Testis (tissue), 2 donors: ENCODE results near the gene ROBO1.

Source experiments
- POLR2A ChIP-seq: fragments of 450-650 bp; IDR thresholded peaks from one replicate; pipeline ENCODE4 v1.6.1; 2017; ENCODE audit warnings: antibody characterized with exemption, mild to moderate bottlenecking, moderate library complexity
- TF ChIP-seq, protein P1 (sequence below), 3 experiments: fragments of 450-650 bp in 2 of 3; fragments of 200-600 bp in 1 of 3; sonication (generic) in 1 of 3; IDR thresholded peaks; one replicate each; pipeline ENCODE4 v1.5.1; 2016 to 2019; ENCODE audit warnings: antibody characterized with exemption in 3 of 3, mild to moderate bottlenecking in 2 of 3, moderate library complexity in 1 of 3

GRCh38 chr3:78912687-78913086, 855.1 kb downstream of the ROBO1 start:
- TF ChIP-seq, protein P1, sequence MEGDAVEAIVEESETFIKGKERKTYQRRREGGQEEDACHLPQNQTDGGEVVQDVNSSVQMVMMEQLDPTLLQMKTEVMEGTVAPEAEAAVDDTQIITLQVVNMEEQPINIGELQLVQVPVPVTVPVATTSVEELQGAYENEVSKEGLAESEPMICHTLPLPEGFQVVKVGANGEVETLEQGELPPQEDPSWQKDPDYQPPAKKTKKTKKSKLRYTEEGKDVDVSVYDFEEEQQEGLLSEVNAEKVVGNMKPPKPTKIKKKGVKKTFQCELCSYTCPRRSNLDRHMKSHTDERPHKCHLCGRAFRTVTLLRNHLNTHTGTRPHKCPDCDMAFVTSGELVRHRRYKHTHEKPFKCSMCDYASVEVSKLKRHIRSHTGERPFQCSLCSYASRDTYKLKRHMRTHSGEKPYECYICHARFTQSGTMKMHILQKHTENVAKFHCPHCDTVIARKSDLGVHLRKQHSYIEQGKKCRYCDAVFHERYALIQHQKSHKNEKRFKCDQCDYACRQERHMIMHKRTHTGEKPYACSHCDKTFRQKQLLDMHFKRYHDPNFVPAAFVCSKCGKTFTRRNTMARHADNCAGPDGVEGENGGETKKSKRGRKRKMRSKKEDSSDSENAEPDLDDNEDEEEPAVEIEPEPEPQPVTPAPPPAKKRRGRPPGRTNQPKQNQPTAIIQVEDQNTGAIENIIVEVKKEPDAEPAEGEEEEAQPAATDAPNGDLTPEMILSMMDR (IDR thresholded peaks at IDR 0.05), result no peak
- no peak for TF ChIP-seq POLR2A
